Measurements from ENCODE around the gene SLC38A3.

DNA sequence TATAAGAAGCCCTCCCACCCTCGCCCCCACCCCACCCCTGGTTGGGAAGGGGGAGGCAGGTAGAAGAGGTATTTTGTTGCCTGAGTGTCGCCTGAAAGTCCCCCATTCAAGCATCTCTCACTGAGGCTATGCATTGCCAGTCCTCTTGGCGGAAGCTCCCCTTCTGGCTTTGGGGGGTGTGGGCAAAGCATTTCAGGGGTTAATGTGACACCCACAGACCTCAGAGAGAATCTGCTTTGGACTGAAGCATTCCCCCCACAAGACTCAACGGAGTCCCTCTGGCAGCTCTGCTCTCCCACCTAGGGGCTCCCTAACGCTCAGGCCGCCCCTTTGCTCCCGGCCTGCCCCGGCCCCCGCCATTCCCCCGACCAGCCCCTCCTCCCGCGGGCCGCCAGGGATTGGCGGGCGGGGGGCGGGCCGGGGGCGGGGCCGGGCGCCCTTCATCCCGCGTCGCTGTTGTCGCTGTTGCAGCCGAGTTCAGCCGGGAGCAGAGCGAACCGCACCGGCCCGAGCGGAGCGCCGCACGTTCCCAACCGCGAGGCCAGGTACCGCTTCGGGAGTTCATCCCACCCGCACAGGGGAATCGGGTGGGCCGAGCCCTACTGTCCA lies at the start of gene SLC38A3:
- TF ChIP-seq, protein P1, sequence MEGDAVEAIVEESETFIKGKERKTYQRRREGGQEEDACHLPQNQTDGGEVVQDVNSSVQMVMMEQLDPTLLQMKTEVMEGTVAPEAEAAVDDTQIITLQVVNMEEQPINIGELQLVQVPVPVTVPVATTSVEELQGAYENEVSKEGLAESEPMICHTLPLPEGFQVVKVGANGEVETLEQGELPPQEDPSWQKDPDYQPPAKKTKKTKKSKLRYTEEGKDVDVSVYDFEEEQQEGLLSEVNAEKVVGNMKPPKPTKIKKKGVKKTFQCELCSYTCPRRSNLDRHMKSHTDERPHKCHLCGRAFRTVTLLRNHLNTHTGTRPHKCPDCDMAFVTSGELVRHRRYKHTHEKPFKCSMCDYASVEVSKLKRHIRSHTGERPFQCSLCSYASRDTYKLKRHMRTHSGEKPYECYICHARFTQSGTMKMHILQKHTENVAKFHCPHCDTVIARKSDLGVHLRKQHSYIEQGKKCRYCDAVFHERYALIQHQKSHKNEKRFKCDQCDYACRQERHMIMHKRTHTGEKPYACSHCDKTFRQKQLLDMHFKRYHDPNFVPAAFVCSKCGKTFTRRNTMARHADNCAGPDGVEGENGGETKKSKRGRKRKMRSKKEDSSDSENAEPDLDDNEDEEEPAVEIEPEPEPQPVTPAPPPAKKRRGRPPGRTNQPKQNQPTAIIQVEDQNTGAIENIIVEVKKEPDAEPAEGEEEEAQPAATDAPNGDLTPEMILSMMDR (IDR thresholded peaks at IDR 0.05), result no peak
- TF ChIP-seq POLR2A (IDR thresholded peaks at IDR 0.05), result no peak
